Stimulated activated memory B cell treated with anti-CD40 and anti-IgM and Interleukin-4, amounts not matched to agents 10 μg/mL and 1 μg/mL and 100 μg/mL, for 72 hours (primary cell): ENCODE results near the gene SPATS2.

Experiments
- ATAC-seq: fragments of 150-1000 bp; cut with Tn5 transposase; 2 replicates; pipeline ENCODE4 v1.10.0; 2021
- H3K27ac Mint-ChIP-seq: one replicate; pipeline ENCODE4 v1.8.0; 2022; ENCODE audit warnings: mild to moderate bottlenecking, mixed read lengths
- H3K27me3 Mint-ChIP-seq: one replicate; pipeline ENCODE4 v1.8.0; 2022; ENCODE audit warnings: mixed read lengths
- H3K36me3 Mint-ChIP-seq: one replicate; pipeline ENCODE4 v1.8.0; 2022; ENCODE audit warnings: mixed read lengths
- H3K4me1 Mint-ChIP-seq: one replicate; pipeline ENCODE4 v1.8.0; 2022; ENCODE audit warnings: mixed read lengths
- H3K4me3 Mint-ChIP-seq: one replicate; pipeline ENCODE4 v1.8.0; 2022; ENCODE audit warnings: mild to moderate bottlenecking, moderate library complexity, mixed read lengths
- H3K9me3 Mint-ChIP-seq: one replicate; pipeline ENCODE4 v1.8.0; 2022; ENCODE audit warnings: mixed read lengths

The SPATS2 gene

GRCh38 chr12:49537752-49538509 is 170.7 kb downstream of the SPATS2 start:
- no peak overlapping the region for H3K27ac Mint-ChIP-seq
- H3K4me1 Mint-ChIP-seq = peaks cover 47% of the 10 kb centered on the region
- H3K4me3 Mint-ChIP-seq = peak overlapping the region; percentile 80
- no peaks in the 10 kb centered on the region for H3K9me3 Mint-ChIP-seq
- ATAC-seq = peak; percentile 5
- peaks cover 47% of the 10 kb centered on the region for H3K27me3 Mint-ChIP-seq
- H3K36me3 Mint-ChIP-seq = no peaks in the 10 kb centered on the region

- Mint-ChIP-seq H3K27me3 (peaks cover 47% of the 10 kb centered on the region), H3K4me3 (peak within 1 kb of the TSS; percentile 72), H3K27ac (peak within 1 kb of the TSS; percentile 26), H3K9me3 (no peaks in the 10 kb centered on the region), H3K36me3 (no peaks in the 10 kb centered on the region), H3K4me1 (peaks cover 47% of the 10 kb centered on the region)
- peak; percentile 81 for ATAC-seq
Measured at GRCh38 chr12:49538510-49539403, 171.5 kb downstream of the SPATS2 start, which contains the start of gene KCNH3. Gene KCNH3 (plus strand): TSS chr12:49539030. CDS start chr12:49539417, 387 bp downstream.

- peaks cover 47% of the 10 kb centered on the region for H3K4me1 Mint-ChIP-seq
- H3K36me3 Mint-ChIP-seq = no peaks in the 10 kb centered on the region
- peak overlapping the region; percentile 26 for H3K27ac Mint-ChIP-seq
- H3K9me3 Mint-ChIP-seq = no peaks in the 10 kb centered on the region
- peak overlapping the region; percentile 67 for H3K4me3 Mint-ChIP-seq
- peaks cover 49% of the 10 kb centered on the region for H3K27me3 Mint-ChIP-seq
- no peak for ATAC-seq
Measured at GRCh38 chr12:49539406-49540228, 172.4 kb downstream of the SPATS2 start.

- ATAC-seq = no peak
- H3K9me3 Mint-ChIP-seq = no peaks in the 10 kb centered on the region
- H3K4me3 Mint-ChIP-seq = peak overlapping the region; percentile 67
- H3K27me3 Mint-ChIP-seq = peaks cover 49% of the 10 kb centered on the region
- H3K27ac Mint-ChIP-seq = peak overlapping the region; percentile 26
- H3K4me1 Mint-ChIP-seq = peaks cover 54% of the 10 kb centered on the region
- H3K36me3 Mint-ChIP-seq = no peaks in the 10 kb centered on the region
Measured at GRCh38 chr12:49540229-49541139, 173.2 kb downstream of the SPATS2 start.

GRCh38 chr12:49541140-49541861 is 174.0 kb downstream of the SPATS2 start:
- H3K27ac Mint-ChIP-seq = no peak overlapping the region
- no peak overlapping the region for H3K4me3 Mint-ChIP-seq
- H3K4me1 Mint-ChIP-seq = peaks cover 54% of the 10 kb centered on the region
- no peak for ATAC-seq
- no peaks in the 10 kb centered on the region for H3K9me3 Mint-ChIP-seq
- no peaks in the 10 kb centered on the region for H3K36me3 Mint-ChIP-seq
- H3K27me3 Mint-ChIP-seq = peaks cover 50% of the 10 kb centered on the region

- ATAC-seq = no peak
- Mint-ChIP-seq H3K36me3 (no peaks in the 10 kb centered on the region), H3K27me3 (peaks cover 46% of the 10 kb centered on the region), H3K9me3 (no peaks in the 10 kb centered on the region), H3K4me1 (peaks cover 47% of the 10 kb centered on the region), H3K4me3 (no peak overlapping the region), H3K27ac (no peak overlapping the region)
Measured at GRCh38 chr12:49541911-49542505, 174.7 kb downstream of the SPATS2 start.

GRCh38 chr12:49542592-49543160 is 175.4 kb downstream of the SPATS2 start:
- H3K4me3 Mint-ChIP-seq = no peak overlapping the region
- H3K36me3 Mint-ChIP-seq = no peaks in the 10 kb centered on the region
- peaks cover 44% of the 10 kb centered on the region for H3K4me1 Mint-ChIP-seq
- no peak overlapping the region for H3K27ac Mint-ChIP-seq
- no peak for ATAC-seq
- no peaks in the 10 kb centered on the region for H3K9me3 Mint-ChIP-seq
- H3K27me3 Mint-ChIP-seq = peaks cover 46% of the 10 kb centered on the region

- H3K9me3 Mint-ChIP-seq = no peaks in the 10 kb centered on the region
- no peak overlapping the region for H3K4me3 Mint-ChIP-seq
- H3K27me3 Mint-ChIP-seq = peaks cover 47% of the 10 kb centered on the region
- ATAC-seq = no peak
- peaks cover 41% of the 10 kb centered on the region for H3K4me1 Mint-ChIP-seq
- no peaks in the 10 kb centered on the region for H3K36me3 Mint-ChIP-seq
- no peak overlapping the region for H3K27ac Mint-ChIP-seq
Measured at GRCh38 chr12:49543221-49543913, 176.1 kb downstream of the SPATS2 start.

GRCh38 chr12:49543914-49544815 is 176.9 kb downstream of the SPATS2 start:
- Mint-ChIP-seq H3K27ac (no peak overlapping the region), H3K4me1 (peaks cover 49% of the 10 kb centered on the region), H3K36me3 (no peaks in the 10 kb centered on the region), H3K9me3 (no peaks in the 10 kb centered on the region), H3K27me3 (peaks cover 55% of the 10 kb centered on the region), H3K4me3 (no peak overlapping the region)
- ATAC-seq = no peak

- no peak for ATAC-seq
- Mint-ChIP-seq H3K4me1 (peaks cover 34% of the 10 kb centered on the region), H3K9me3 (no peaks in the 10 kb centered on the region), H3K4me3 (no peak overlapping the region), H3K27me3 (peaks cover 58% of the 10 kb centered on the region), H3K36me3 (no peaks in the 10 kb centered on the region), H3K27ac (no peak overlapping the region)
Measured at GRCh38 chr12:49545815-49546214, 178.6 kb downstream of the SPATS2 start.

- Mint-ChIP-seq H3K27me3 (peaks cover 59% of the 10 kb centered on the region), H3K4me3 (no peak overlapping the region), H3K4me1 (peaks cover 27% of the 10 kb centered on the region), H3K9me3 (no peaks in the 10 kb centered on the region), H3K36me3 (no peaks in the 10 kb centered on the region), H3K27ac (no peak overlapping the region)
- no peak for ATAC-seq
Measured at GRCh38 chr12:49546481-49546880, 179.2 kb downstream of the SPATS2 start.
